Activated CD8-positive, alpha-beta memory T cell treated with anti-CD3 and anti-CD28 coated beads for 36 hours (primary cell): Measurements from ENCODE around the gene MRM2. TPM values are rescaled to one million over a fixed set of nuclear protein-coding genes. Genes with fewer than 3 reads are reported as not detected.

Source experiments
- CTCF ChIA-PET: fragments of 350-600 bp; sonication (Branson Sonifier 250); formaldehyde crosslinking; loops from one replicate; lab custom pipeline; 2021; ENCODE audit warnings: antibody characterized with exemption; lab: Charles Lee
- POLR2A ChIA-PET: fragments of 350-600 bp; sonication (Branson Sonifier 250); formaldehyde crosslinking; loops from one replicate; lab custom pipeline; 2021; ENCODE audit warnings: antibody characterized with exemption; lab: Charles Lee
- total RNA-seq, 2 experiments: library from RNA; stranded (reverse); gene quantifications; one replicate each; pipeline ENCODE4 v1.2.3, GENCODE V29; 2021

MRM2 gene
- total RNA-seq, 2 experiments from 2014 or later: 49.1 to 53.5 TPM

- ChIA-PET CTCF (no interaction called here), POLR2A (no interaction called here)
Observed at GRCh38 chr7:2212906-2213305, 29.1 kb downstream of the MRM2 start.

GRCh38 chr7:2211926-2212325, 30.1 kb downstream of the MRM2 start:
- ChIA-PET CTCF (no interaction called here), POLR2A (no interaction called here)

DNA sequence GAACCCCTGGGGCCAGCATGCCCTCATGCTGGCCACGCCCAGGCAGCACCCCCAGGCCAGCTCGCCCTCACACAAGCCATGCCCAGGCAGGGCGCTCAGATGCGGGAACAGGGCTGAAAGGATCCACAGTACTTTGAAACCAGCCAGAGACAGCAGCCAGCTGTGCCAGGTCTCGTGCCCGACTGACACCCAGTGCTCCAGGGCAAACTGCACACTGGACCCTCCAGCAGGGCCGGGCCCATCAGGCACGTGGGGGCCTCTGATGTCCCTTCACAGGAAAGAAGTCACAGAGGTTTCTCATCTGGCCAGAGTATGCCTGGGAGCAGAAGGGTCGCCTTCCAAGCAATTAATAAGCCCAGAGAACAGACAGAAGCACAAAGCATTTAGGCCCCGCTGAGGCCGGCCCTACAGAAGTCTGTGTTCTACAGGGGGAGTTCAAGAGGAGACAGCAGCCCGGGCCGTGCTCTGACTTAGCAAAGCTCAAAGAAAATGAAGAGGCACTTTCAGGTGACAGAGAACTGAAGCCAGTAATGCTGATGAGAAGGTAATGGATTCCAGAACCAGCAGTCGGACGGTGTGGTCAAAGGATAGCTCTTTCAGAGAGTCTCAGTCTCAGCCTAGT, 30.6 kb downstream of the MRM2 start:
- CTCF ChIA-PET: no interaction called here

DNA sequence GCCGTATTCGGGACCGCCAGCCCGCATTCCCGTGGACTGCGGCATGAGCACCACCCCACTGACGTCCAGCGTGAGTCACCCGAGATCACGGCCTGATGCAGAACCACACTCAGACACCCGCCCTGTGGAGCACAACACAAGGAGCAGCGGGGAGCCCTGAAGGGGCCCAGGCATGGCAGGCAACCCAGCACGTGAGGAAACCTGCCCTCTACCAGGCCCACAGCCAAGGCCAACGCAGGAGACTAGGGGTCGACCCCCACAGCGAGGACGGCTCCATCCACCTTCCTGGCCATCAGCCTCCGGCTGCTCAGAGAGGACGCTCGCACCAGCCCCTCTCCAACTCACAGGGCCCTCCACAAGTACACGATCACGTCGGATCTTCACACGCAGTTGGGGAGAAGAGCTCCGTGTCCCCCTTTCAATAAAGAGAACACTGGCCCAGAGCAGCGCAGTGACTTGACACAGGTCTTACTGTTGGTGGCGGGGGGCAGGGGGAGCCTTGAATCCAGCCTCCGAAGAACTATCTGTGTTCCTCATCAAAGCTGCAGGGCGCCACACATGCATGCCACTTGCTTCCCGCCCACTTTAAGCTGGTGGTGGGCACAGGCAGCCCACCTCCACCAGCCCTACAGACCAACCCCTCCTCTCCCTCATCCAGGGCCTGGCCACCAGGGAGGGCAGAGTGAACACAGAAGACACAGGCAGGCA, 31.3 kb downstream of the MRM2 start:
- ChIA-PET POLR2A (no interaction called here), CTCF (no interaction called here)

More for the DNA sequence above, 30.6 kb downstream of the MRM2 start:
- POLR2A ChIA-PET: no interaction called here

DNA sequence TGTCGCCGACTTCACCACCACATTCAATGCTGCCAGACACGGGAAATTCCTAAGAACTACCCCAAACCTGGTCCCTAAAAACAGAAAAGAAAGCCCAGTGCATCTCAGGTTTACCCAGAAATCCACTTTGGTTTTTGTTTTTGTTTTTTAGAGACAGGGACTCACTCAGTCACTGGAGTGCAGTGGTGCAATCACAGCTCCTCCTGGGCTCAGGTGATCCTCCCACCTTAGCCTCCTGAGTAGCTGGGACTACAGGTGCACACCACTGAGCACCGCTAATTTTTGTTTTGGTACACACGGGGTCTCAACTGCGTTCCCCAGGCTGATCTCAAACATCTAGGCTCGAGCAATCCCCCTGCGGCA, 32.1 kb downstream of the MRM2 start:
- POLR2A ChIA-PET: no interaction called here
- CTCF ChIA-PET: no interaction called here

DNA sequence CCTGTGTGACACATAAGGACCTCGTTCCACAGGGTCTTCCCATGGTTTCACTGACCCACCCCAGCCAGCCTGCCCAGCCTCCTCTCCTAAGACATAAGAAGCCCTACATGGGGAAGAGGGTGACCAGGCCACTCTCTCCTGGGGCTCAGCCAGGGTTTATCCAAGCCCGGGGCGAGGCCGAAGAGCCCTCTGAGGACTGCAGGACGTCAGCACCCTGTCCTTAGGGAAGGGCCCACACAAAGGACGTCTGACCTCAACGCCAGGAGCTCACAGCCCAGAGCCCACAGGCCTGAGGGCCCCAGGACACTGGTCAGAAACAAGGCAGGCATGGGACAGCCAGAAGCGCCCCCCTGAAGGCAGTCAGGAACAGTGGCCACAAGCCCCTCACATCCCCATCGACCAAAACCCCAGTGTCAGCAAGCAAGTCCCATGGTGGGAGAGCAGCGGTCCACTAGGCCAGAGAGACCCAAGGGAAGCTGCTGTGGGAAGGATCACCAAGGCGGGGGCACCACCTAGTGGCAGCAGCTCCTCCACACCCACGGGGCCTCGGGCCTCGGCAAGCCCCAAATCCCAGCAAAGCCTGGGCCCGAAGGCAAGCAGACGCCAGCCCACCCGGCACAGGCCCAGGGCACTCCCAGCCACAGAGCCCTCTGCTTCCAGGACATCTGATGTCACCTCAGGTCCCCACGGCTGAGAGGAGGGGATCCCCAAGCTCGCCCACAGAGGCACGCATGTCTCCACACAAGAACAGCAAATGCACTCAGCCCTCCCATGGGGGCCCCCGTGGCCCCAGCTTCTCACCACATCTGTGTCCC, 32.7 kb downstream of the MRM2 start:
- CTCF ChIA-PET: no interaction called here
- POLR2A ChIA-PET: no interaction called here

- CTCF ChIA-PET: no interaction called here
- POLR2A ChIA-PET: no interaction called here
Observed at GRCh38 chr7:2208712-2209111, 33.3 kb downstream of the MRM2 start.

- ChIA-PET CTCF (interaction anchor here (0.7 kb wide), 1 partner anchor 303 kb away, joined by 3 read pairs; no protein-coding TSS in a partner anchor), POLR2A (no interaction called here)
Observed at GRCh38 chr7:2205036-2205780, 36.8 kb downstream of the MRM2 start.

DNA sequence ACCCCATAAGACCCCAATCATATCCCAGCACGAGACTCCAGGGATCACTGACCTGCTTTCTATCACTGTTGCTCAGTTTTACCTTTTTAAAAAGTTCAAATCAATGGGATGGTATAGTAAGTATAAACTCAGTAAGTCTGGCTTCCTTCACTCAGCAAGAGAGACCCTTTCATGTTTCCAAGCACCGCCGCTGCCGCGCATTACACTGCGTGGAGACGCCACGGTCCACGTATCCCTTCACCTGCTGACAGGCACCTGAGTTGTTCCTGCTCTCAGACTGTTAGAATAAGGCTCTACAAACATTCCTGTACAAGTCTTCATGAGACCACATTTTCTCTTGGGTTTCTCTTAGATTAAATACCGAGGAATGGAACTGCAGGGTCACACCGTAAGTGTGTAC, 37.6 kb downstream of the MRM2 start:
- CTCF ChIA-PET: interaction anchor here (0.7 kb wide), 1 partner anchor 302 kb away, joined by 3 read pairs; no protein-coding TSS in a partner anchor
- POLR2A ChIA-PET: no interaction called here

- ChIA-PET CTCF (no interaction called here), POLR2A (no interaction called here)
Observed at GRCh38 chr7:2203766-2204300, 38.2 kb downstream of the MRM2 start.

DNA sequence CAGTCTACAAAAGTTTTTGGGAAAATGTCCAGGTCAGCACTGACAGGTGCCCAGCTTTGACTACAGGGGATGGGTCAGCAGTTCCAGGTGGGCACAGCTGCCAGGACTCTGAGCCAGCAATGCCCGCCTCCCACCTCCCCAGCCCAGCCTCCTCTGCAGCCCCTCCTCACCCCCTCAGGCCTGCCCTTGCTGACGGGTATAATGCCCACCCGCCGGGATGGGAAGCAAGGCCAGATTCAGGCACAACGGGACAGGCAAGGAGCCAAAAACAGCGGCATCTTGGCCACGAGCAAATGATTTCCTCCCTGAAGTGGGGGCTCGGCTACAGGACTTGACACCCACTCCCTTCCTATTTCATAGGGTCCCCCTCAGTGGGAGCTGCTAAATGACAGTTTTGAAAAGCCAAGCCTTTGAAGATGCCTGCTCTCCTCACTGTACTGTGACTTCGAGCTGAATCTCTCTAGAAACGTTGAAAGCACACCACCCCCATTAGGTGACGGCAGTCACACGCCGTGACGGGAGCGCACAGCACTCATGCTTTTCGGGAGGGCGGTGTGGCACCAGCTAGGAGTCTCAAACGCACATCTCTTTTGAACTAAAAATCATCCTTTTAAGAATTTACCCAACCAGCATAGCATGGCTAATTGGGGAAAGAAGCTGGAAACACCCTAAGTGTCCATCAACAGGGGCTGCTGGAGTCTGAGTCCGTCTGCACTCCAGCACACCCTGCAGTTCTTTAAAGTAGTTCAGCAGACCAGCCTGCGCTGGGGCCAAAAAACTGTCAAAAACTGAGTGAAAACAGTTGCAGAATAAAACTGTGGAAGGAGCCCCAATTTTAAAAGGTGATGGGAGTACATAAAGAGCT, 38.9 kb downstream of the MRM2 start:
- ChIA-PET CTCF (interaction anchor here (0.7 kb wide), 1 partner anchor 799 kb away, joined by 3 read pairs; no protein-coding TSS in a partner anchor), POLR2A (no interaction called here)

GRCh38 chr7:2202361-2202761, 39.6 kb downstream of the MRM2 start:
- ChIA-PET CTCF (no interaction called here), POLR2A (no interaction called here)

GRCh38 chr7:2201686-2202360, 40.2 kb downstream of the MRM2 start:
- ChIA-PET POLR2A (no interaction called here), CTCF (no interaction called here)

DNA sequence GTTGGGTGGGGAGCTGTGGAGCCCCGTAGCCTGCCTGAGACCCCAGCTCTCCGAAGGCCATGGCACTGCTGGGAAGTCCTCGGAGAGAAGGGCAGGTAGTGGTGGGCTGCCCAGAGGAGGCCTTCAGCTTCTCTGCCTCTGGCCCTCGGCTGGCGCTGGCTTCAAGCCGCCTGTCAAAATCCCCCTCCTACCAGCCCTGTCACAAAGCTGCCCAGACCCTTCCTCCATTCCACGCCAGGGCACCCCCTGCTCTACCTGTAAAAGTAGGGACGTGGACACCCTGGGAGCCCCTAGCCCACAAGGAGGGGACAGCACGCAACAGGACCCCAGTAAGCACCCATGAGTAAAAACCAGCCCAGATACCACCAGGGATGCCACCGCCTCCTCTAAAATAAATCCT, 40.9 kb downstream of the MRM2 start:
- CTCF ChIA-PET: no interaction called here
- POLR2A ChIA-PET: no interaction called here

DNA sequence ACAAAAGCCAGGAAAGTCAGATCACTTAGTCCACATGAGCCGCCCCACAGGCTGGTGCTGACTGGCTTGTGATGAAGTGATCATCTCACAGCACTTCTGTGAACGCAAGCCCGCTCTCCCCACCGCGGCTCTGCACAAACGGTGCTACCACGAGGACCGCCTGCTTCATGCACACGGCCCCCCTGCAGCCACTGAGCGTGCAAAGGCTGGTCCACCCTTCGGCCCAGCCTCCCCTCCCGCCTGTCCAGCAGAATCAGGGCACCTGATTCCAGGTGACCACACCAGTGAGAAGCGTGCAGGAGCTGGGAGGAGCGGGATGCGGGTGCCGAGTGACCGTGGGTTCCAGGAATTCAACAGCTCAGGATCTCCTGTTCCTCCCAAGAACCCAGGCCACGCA, 41.4 kb downstream of the MRM2 start:
- POLR2A ChIA-PET: no interaction called here
- CTCF ChIA-PET: no interaction called here

DNA sequence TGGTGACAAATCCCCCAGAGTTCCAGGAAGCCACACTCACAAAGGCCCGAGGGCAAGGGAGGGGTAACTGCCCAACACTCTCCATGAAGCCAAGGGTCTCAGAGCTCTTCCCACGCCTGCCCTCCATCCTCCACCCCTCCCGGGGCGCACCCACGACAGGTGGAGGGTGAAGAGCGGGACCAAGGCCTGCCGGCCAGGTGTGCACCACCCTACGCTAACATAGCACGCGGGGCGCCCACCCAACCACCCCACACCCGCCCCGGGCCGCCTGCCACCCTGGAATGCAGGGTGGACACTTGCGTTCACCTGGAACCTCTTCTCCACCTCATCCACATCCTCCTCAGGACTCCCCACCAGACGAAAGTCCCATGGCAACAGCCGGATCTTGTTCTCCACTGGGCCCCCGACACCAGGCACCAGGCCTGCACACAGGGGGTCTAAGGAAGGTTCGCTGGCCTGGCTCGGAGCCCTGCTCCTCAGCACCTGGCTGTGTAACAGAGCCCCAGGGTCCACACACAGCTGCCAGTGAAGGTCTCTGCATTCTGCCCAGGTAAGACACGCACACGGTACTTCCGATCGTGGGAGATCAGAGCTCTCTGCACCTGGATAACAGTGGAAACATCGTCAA, 41.9 kb downstream of the MRM2 start:
- POLR2A ChIA-PET: no interaction called here
- CTCF ChIA-PET: no interaction called here

DNA sequence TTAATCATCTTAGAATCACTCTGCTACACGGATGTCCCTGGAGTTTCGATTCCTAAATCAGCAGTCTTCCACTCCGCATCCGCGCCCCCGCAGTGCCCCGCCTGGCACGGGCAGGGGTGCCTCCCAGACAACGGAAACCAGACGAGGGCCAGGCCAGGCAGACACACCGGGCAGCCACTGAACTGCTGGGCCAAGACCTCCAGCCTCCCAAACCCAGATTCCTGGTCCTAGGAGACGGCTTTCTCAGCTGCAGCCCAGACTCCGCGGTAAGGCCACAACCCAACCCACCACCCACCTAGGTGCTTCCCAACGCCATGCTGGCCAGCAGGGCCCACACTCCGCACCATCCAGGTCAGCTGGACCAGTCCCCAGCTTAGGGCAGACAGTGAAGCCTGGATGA, 42.5 kb downstream of the MRM2 start:
- CTCF ChIA-PET: no interaction called here
- POLR2A ChIA-PET: no interaction called here

- POLR2A ChIA-PET: no interaction called here
- CTCF ChIA-PET: no interaction called here
Observed at GRCh38 chr7:2198760-2199159, 43.2 kb downstream of the MRM2 start.
